CD8-positive, alpha-beta memory T cell (primary cell): ENCODE data around the gene RIC8B. TPM values are rescaled to one million over a fixed set of nuclear protein-coding genes. Genes with fewer than 3 reads are reported as not detected.
"Not testable (repeated sequence)": the region's sequence is repeated elsewhere in the genome, so short reads cannot be mapped to it uniquely, and the experiment has no call there.

Experiments
- CTCF ChIA-PET: fragments of 350-600 bp; sonication (Branson Sonifier 250); formaldehyde crosslinking; loops from one replicate; lab custom pipeline; 2021; ENCODE audit warnings: antibody characterized with exemption; lab: Charles Lee
- POLR2A ChIA-PET: fragments of 350-600 bp; sonication (Branson Sonifier 250); formaldehyde crosslinking; loops from one replicate; lab custom pipeline; 2021; ENCODE audit warnings: antibody characterized with exemption; lab: Charles Lee
- DNase-seq, 5 donors: peaks; one replicate each; pipeline versions ENCODE4 v3.0.0 to v3.0.0-alpha.2; 2020 to 2022; ENCODE audit warnings: mixed read lengths in 1 of 5
- H3K27ac ChIP-seq: one replicate; pipeline ENCODE4 v1.7.0; 2013; ENCODE audit warnings: low read depth, mild to moderate bottlenecking, low read length, moderate library complexity
- H3K27me3 ChIP-seq: 2 replicates; pipeline ENCODE4 v1.7.0; 2013; ENCODE audit warnings: low read length, mild to moderate bottlenecking; ENCODE audit not compliant: insufficient read depth, poor library complexity, severe bottlenecking
- H3K36me3 ChIP-seq: 2 replicates; pipeline ENCODE4 v1.7.0; 2013; ENCODE audit warnings: mild to moderate bottlenecking, low read length, moderate library complexity; ENCODE audit not compliant: insufficient read depth
- H3K4me1 ChIP-seq: 2 replicates; pipeline ENCODE4 v1.7.0; 2013; ENCODE audit warnings: mild to moderate bottlenecking, low read length, moderate library complexity; ENCODE audit not compliant: insufficient read depth
- H3K4me3 ChIP-seq: 2 replicates; pipeline ENCODE4 v1.7.0; 2013; ENCODE audit warnings: mild to moderate bottlenecking, low read length
- H3K9me3 ChIP-seq: 2 replicates; pipeline ENCODE4 v1.7.0; 2013; ENCODE audit warnings: mild to moderate bottlenecking, low read length
- H3K27ac Mint-ChIP-seq, 8 donors: one replicate each; pipeline ENCODE4 v1.8.0; 2020 to 2021; ENCODE audit warnings: mixed read lengths in 8 of 8, mild to moderate bottlenecking in 6 of 8, inconsistent platforms in 3 of 8, moderate library complexity in 3 of 8
- H3K27me3 Mint-ChIP-seq, 2 donors: one replicate each; pipeline ENCODE4 v1.8.0; 2020 to 2021; ENCODE audit warnings: mixed read lengths in 2 of 2, mild to moderate bottlenecking in 1 of 2, moderate library complexity in 1 of 2
- H3K36me3 Mint-ChIP-seq, 3 donors: one replicate each; pipeline ENCODE4 v1.8.0; 2020 to 2021; ENCODE audit warnings: mixed read lengths in 3 of 3, inconsistent platforms in 1 of 3, mild to moderate bottlenecking in 1 of 3
- H3K4me1 Mint-ChIP-seq, 3 donors: one replicate each; pipeline ENCODE4 v1.8.0; 2020 to 2021; ENCODE audit warnings: mixed read lengths in 3 of 3, inconsistent platforms in 1 of 3, mild to moderate bottlenecking in 1 of 3
- H3K4me3 Mint-ChIP-seq, 7 donors: one replicate each; pipeline ENCODE4 v1.8.0; 2020 to 2021; ENCODE audit warnings: mixed read lengths in 7 of 7, mild to moderate bottlenecking in 6 of 7, moderate library complexity in 4 of 7, inconsistent platforms in 2 of 7
- H3K9me3 Mint-ChIP-seq, 5 donors: one replicate each; pipeline ENCODE4 v1.8.0; 2020 to 2022; ENCODE audit warnings: mixed read lengths in 5 of 5, mild to moderate bottlenecking in 3 of 5, moderate library complexity in 2 of 5, inconsistent platforms in 1 of 5
- polyA plus RNA-seq: library from polyadenylated mRNA; unstranded; fragments of 300-500 nt; fragmentation: Illumina TruSeq; gene quantifications from one replicate; pipeline ENCODE4 v1.2.3, GENCODE V29; 2021
- total RNA-seq, 2 experiments: library from RNA; stranded (reverse); gene quantifications; one replicate each; pipeline ENCODE4 v1.2.3, GENCODE V29; 2021

Gene RIC8B
- total and polyA plus RNA-seq, 3 experiments from 2014 or later, result 9.9 to 11.2 (median 10.2) TPM

- no peaks in the 10 kb centered on the region for H3K9me3 Mint-ChIP-seq
- CTCF ChIA-PET, result interaction anchor here (0.8 kb wide), 1 partner anchor 40 kb away, joined by 3 read pairs; no protein-coding TSS in a partner anchor
- H3K4me1 Mint-ChIP-seq, result peaks cover 24 to 26% (median 25%) of the 10 kb centered on the region in 3 donors
- peak overlapping the region in 2 of 7 donors; percentile 19 to 28 for H3K4me3 Mint-ChIP-seq
- Histone ChIP-seq H3K9me3 (no peaks in the 10 kb centered on the region), H3K4me1 (peaks cover 17% of the 10 kb centered on the region), H3K4me3 (no peak overlapping the region), H3K27ac (no peak overlapping the region), H3K27me3 (no peaks in the 10 kb centered on the region), H3K36me3 (no peaks in the 10 kb centered on the region)
- no peaks in the 10 kb centered on the region for H3K36me3 Mint-ChIP-seq
- H3K27me3 Mint-ChIP-seq, result peaks cover 0 to 3% of the 10 kb centered on the region in 2 donors
- no peak for DNase-seq
- peak overlapping the region in 6 of 8 donors; percentile 23 to 82 (median 64) for H3K27ac Mint-ChIP-seq
- POLR2A ChIA-PET, result no interaction called here
Measured at GRCh38 chr12:106914796-106915634, 140.5 kb downstream of the RIC8B start.

GRCh38 chr12:106915635-106916026 is 141.1 kb downstream of the RIC8B start:
- no peaks in the 10 kb centered on the region for H3K36me3 Mint-ChIP-seq
- H3K4me1 Mint-ChIP-seq, result peaks cover 18 to 20% (median 19%) of the 10 kb centered on the region in 3 donors
- H3K9me3 ChIP-seq, result no peaks in the 10 kb centered on the region
- POLR2A ChIA-PET, result no interaction called here
- no peaks in the 10 kb centered on the region for H3K36me3 ChIP-seq
- peaks cover 10% of the 10 kb centered on the region for H3K4me1 ChIP-seq
- H3K27me3 ChIP-seq, result no peaks in the 10 kb centered on the region
- H3K4me3 ChIP-seq, result no peak overlapping the region
- peak overlapping the region in 4 of 8 donors; percentile 24 to 82 (median 34) for H3K27ac Mint-ChIP-seq
- no peak overlapping the region for H3K27ac ChIP-seq
- no peak overlapping the region for H3K4me3 Mint-ChIP-seq
- peaks cover 0 to 5% of the 10 kb centered on the region in 2 donors for H3K27me3 Mint-ChIP-seq
- H3K9me3 Mint-ChIP-seq, result no peaks in the 10 kb centered on the region
- CTCF ChIA-PET, result interaction anchor here (0.8 kb wide), 1 partner anchor 40 kb away, joined by 3 read pairs; no protein-coding TSS in a partner anchor
- DNase-seq, result no peak

GRCh38 chr12:106917503-106917902 is 143.0 kb downstream of the RIC8B start:
- H3K4me1 ChIP-seq, result peaks cover 8% of the 10 kb centered on the region
- Mint-ChIP-seq H3K4me1 (peaks cover 13 to 15% (median 14%) of the 10 kb centered on the region in 3 donors), H3K4me3 (no peak overlapping the region), H3K27me3 (peaks cover 0 to 7% of the 10 kb centered on the region in 2 donors), H3K36me3 (no peaks in the 10 kb centered on the region), H3K9me3 (no peaks in the 10 kb centered on the region), H3K27ac (no peak overlapping the region)
- H3K27ac ChIP-seq, result no peak overlapping the region
- no peaks in the 10 kb centered on the region for H3K36me3 ChIP-seq
- POLR2A ChIA-PET, result no interaction called here
- H3K9me3 ChIP-seq, result no peaks in the 10 kb centered on the region
- no peak overlapping the region for H3K4me3 ChIP-seq
- no peak for DNase-seq
- CTCF ChIA-PET, result no interaction called here
- H3K27me3 ChIP-seq, result no peaks in the 10 kb centered on the region

GRCh38 chr12:106918746-106919145 is 144.3 kb downstream of the RIC8B start:
- no peaks in the 10 kb centered on the region for H3K9me3 Mint-ChIP-seq
- Histone ChIP-seq H3K4me1 (peaks cover 8% of the 10 kb centered on the region), H3K27ac (no peak overlapping the region), H3K27me3 (no peaks in the 10 kb centered on the region), H3K9me3 (no peaks in the 10 kb centered on the region), H3K36me3 (no peaks in the 10 kb centered on the region), H3K4me3 (no peak overlapping the region)
- CTCF ChIA-PET, result no interaction called here
- H3K4me3 Mint-ChIP-seq, result no peak overlapping the region
- H3K27ac Mint-ChIP-seq, result no peak overlapping the region
- POLR2A ChIA-PET, result no interaction called here
- H3K4me1 Mint-ChIP-seq, result peaks cover 13 to 15% (median 14%) of the 10 kb centered on the region in 3 donors
- no peak for DNase-seq
- peaks cover 0 to under 1% (median 0%) of the 10 kb centered on the region in 3 donors for H3K36me3 Mint-ChIP-seq
- peaks cover 0 to 14% of the 10 kb centered on the region in 2 donors for H3K27me3 Mint-ChIP-seq

- Mint-ChIP-seq H3K27me3 (peaks cover 0 to 19% of the 10 kb centered on the region in 2 donors), H3K4me1 (peaks cover 8 to 9% (median 9%) of the 10 kb centered on the region in 3 donors), H3K27ac (no peak overlapping the region), H3K36me3 (peaks cover 0 to 6% (median 2%) of the 10 kb centered on the region in 3 donors), H3K9me3 (peaks cover 0 to 3% (median 0%) of the 10 kb centered on the region in 5 donors), H3K4me3 (no peak overlapping the region)
- Histone ChIP-seq H3K4me1 (peaks cover 3% of the 10 kb centered on the region), H3K36me3 (no peaks in the 10 kb centered on the region), H3K27me3 (no peaks in the 10 kb centered on the region), H3K27ac (no peak overlapping the region), H3K9me3 (no peaks in the 10 kb centered on the region), H3K4me3 (no peak overlapping the region)
- DNase-seq, result peak in 2 of 5 donors; percentile 15 to 31
- ChIA-PET POLR2A (no interaction called here), CTCF (interaction anchor here (0.8 to 1.4 kb wide), 9 partner anchors 10 to 563 kb away, joined by 3 to 5 read pairs (median 3); partner anchors contain the start of gene POLR3B)
Measured at GRCh38 chr12:106919910-106920544, 145.5 kb downstream of the RIC8B start.

- H3K4me3 Mint-ChIP-seq, H3K9me3 ChIP-seq, H3K27ac Mint-ChIP-seq, H3K36me3 ChIP-seq, DNase-seq, H3K27me3 ChIP-seq, H3K36me3 Mint-ChIP-seq, H3K4me1 Mint-ChIP-seq, H3K9me3 Mint-ChIP-seq, H3K27ac ChIP-seq, H3K4me3 ChIP-seq, POLR2A ChIA-PET, H3K4me1 ChIP-seq: not testable (repeated sequence)
- CTCF ChIA-PET, result interaction anchor here (1.3 kb wide), 2 partner anchors 542 to 564 kb away, joined by 5 to 6 read pairs; partner anchors contain the start of gene POLR3B
- H3K27me3 Mint-ChIP-seq, result peaks cover 0 to 19% of the 10 kb centered on the region in 2 donors
Measured at GRCh38 chr12:106921976-106922375, 147.5 kb downstream of the RIC8B start.

- H3K36me3 ChIP-seq, H3K4me1 Mint-ChIP-seq, H3K27me3 ChIP-seq, H3K4me3 ChIP-seq, H3K36me3 Mint-ChIP-seq, H3K27ac Mint-ChIP-seq, H3K9me3 Mint-ChIP-seq, CTCF ChIA-PET, DNase-seq, H3K4me3 Mint-ChIP-seq, H3K27ac ChIP-seq, POLR2A ChIA-PET, H3K9me3 ChIP-seq, H3K4me1 ChIP-seq: not testable (repeated sequence)
- peaks cover 0 to 27% of the 10 kb centered on the region in 2 donors for H3K27me3 Mint-ChIP-seq
Measured at GRCh38 chr12:106923594-106923993, 149.1 kb downstream of the RIC8B start.
